Panc1 (cell line): ENCODE measurements around the gene DCDC2. TPM values are rescaled to one million over a fixed set of nuclear protein-coding genes. Genes with fewer than 3 reads are reported as not detected.

Experiments
- ATAC-seq: fragments of 200-7000 bp; cut with Tn5 transposase; 2 replicates; pipeline ENCODE4 v1.9.1; 2020; ENCODE audit warnings: mild to moderate bottlenecking, moderate library complexity
- BruUV-seq: library from RNA; stranded (reverse); fragments of 400-500 nt; replicated peaks from 2 replicates; lab custom pipeline; 2021; lab: Mats Ljungman, UMichigan
- CTCF ChIA-PET: fragments of 300-600 bp; sonication (Branson Sonifier 250); formaldehyde crosslinking; loops from one replicate; lab custom pipeline; 2022; ENCODE audit warnings: antibody characterized with exemption; lab: Charles Lee
- POLR2A ChIA-PET: fragments of 300-600 bp; sonication (Branson Sonifier 250); formaldehyde crosslinking; loops from one replicate; lab custom pipeline; 2022; ENCODE audit warnings: antibody characterized with exemption; lab: Charles Lee
- DNase-seq: peaks from one replicate; pipeline ENCODE4 v3.0.0-alpha.2; 2010; ENCODE audit warnings: low read depth, low spot score
- H3K27ac ChIP-seq: 2 replicates; pipeline ENCODE4 v1.5.1; 2011; ENCODE audit warnings: mild to moderate bottlenecking, low read length, inconsistent platforms
- H3K27me3 ChIP-seq: fragments of 200-500 bp; sonication (Bioruptor generic); 2 replicates; pipeline ENCODE4 v1.6.0; 2014; ENCODE audit warnings: low read length, inconsistent platforms; ENCODE audit not compliant: control insufficient read depth, insufficient read depth
- H3K36me3 ChIP-seq: fragments of 200-500 bp; sonication (Bioruptor generic); 2 replicates; pipeline ENCODE4 v1.5.1; 2014; ENCODE audit warnings: inconsistent platforms, mild to moderate bottlenecking, low read length, moderate library complexity; ENCODE audit not compliant: control insufficient read depth, insufficient read depth
- H3K4me1 ChIP-seq: 2 replicates; pipeline ENCODE4 v1.5.1; 2011; ENCODE audit warnings: inconsistent platforms, mild to moderate bottlenecking, low read length, moderate library complexity; ENCODE audit not compliant: control insufficient read depth, insufficient read depth
- H3K4me3 ChIP-seq, 2 experiments: 2 replicates each; pipeline ENCODE4 v1.5.1; 2011 to 2012; ENCODE audit warnings: low read depth in 2 of 2, low read length in 2 of 2, mild to moderate bottlenecking in 2 of 2, inconsistent platforms in 1 of 2, moderate library complexity in 1 of 2
- H3K9me3 ChIP-seq: fragments of 200-500 bp; sonication (Bioruptor generic); 2 replicates; pipeline ENCODE4 v1.5.1; 2014; ENCODE audit warnings: low read depth, mild to moderate bottlenecking, inconsistent platforms, low read length, moderate library complexity; ENCODE audit not compliant: control insufficient read depth, insufficient read depth
- POLR2AphosphoS5 ChIP-seq: IDR thresholded peaks from 2 replicates; pipeline ENCODE4 v1.6.1; 2012; ENCODE audit warnings: mild to moderate bottlenecking, low read depth, low read length, moderate library complexity
- REST ChIP-seq, 2 experiments: IDR thresholded peaks; 2 replicates each; pipeline ENCODE4 v1.6.1; 2011 to 2012; ENCODE audit warnings: low read depth in 2 of 2, control low read depth in 1 of 2, low read length in 1 of 2, mild to moderate bottlenecking in 1 of 2, moderate library complexity in 1 of 2; ENCODE audit not compliant: insufficient read depth in 1 of 2
- SIN3A ChIP-seq: IDR thresholded peaks from 2 replicates; pipeline ENCODE4 v1.6.1; 2012; ENCODE audit warnings: low read depth, mild to moderate bottlenecking, low read length, moderate library complexity, borderline replicate concordance; ENCODE audit not compliant: insufficient read depth
- TCF7L2 ChIP-seq: IDR thresholded peaks from 2 replicates; pipeline ENCODE4 v1.6.1; 2011; ENCODE audit warnings: mild to moderate bottlenecking, low read depth, low read length, inconsistent platforms
- in situ Hi-C: cut with HindIII; loops from 2 replicates; pipeline ENCODE4 v1.10.0; 2016; ENCODE audit warnings: low sequenced_read_pairs, low pct_unique_long_range_greater_than_20kb
- intact Hi-C: fragments of 100-400 bp; cut with micrococcal nuclease; formaldehyde crosslinking; loops from one replicate; pipeline ENCODE4 v1.10.0; 2022; ENCODE audit not compliant: unreplicated experiment
- total RNA-seq: library from RNA; stranded (reverse); gene quantifications from one replicate; pipeline ENCODE4 v1.2.1, GENCODE V29; 2021; ENCODE audit not compliant: unreplicated experiment
- TF ChIP-seq, protein P1 (sequence below): fragments of 450-650 bp; IDR thresholded peaks from 2 replicates; pipeline ENCODE4 v1.5.1; 2017; ENCODE audit warnings: mild to moderate bottlenecking

The DCDC2 gene
- total RNA-seq, 1 experiment from 2014 or later, result 0.15 TPM

GRCh38 chr6:24227556-24227955 is 130.3 kb downstream of the DCDC2 start:
- H3K27ac ChIP-seq, result no peak overlapping the region
- no peak for ATAC-seq
- H3K9me3 ChIP-seq, result no peaks in the 10 kb centered on the region
- no TSS peak for BruUV-seq
- ChIA-PET CTCF (no interaction called here), POLR2A (no interaction called here)
- no peaks in the 10 kb centered on the region for H3K36me3 ChIP-seq
- intact Hi-C loops (no loop called here), in situ Hi-C loops (no loop called here)
- TF ChIP-seq REST (IDR thresholded peaks at IDR 0.05; ENCODE audit: insufficient read depth in 1 of 2, low read depth in 2 of 2, low read length in 1 of 2) (no peak), SIN3A (no peak), POLR2AphosphoS5 (no peak), TCF7L2 (no peak)
- TF ChIP-seq, protein P1, sequence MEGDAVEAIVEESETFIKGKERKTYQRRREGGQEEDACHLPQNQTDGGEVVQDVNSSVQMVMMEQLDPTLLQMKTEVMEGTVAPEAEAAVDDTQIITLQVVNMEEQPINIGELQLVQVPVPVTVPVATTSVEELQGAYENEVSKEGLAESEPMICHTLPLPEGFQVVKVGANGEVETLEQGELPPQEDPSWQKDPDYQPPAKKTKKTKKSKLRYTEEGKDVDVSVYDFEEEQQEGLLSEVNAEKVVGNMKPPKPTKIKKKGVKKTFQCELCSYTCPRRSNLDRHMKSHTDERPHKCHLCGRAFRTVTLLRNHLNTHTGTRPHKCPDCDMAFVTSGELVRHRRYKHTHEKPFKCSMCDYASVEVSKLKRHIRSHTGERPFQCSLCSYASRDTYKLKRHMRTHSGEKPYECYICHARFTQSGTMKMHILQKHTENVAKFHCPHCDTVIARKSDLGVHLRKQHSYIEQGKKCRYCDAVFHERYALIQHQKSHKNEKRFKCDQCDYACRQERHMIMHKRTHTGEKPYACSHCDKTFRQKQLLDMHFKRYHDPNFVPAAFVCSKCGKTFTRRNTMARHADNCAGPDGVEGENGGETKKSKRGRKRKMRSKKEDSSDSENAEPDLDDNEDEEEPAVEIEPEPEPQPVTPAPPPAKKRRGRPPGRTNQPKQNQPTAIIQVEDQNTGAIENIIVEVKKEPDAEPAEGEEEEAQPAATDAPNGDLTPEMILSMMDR, result no peak
- no peak for DNase-seq
- peaks cover 12% of the 10 kb centered on the region for H3K27me3 ChIP-seq
- H3K4me3 ChIP-seq, result no peak overlapping the region
- no peaks in the 10 kb centered on the region for H3K4me1 ChIP-seq

DNA sequence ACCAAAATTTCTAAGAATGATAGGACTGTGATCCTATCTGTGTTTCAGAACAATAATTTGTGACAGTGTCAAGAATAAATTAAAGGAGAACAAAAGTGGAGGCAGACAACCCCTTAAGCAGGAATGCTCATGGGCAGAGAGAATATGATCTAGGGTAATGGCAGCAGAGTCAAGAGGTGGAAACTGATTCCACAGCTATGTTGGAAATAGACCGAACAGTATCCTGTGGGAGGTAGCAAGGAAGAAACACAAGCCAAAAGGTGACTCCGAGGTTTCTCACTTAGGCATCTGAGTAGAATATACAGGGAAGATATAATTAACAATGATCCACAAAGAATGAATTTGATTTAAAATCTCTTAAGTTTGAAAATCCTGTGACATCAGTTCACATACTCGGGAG is 131.3 kb downstream of the DCDC2 start:
- POLR2A ChIA-PET, result no interaction called here

DNA sequence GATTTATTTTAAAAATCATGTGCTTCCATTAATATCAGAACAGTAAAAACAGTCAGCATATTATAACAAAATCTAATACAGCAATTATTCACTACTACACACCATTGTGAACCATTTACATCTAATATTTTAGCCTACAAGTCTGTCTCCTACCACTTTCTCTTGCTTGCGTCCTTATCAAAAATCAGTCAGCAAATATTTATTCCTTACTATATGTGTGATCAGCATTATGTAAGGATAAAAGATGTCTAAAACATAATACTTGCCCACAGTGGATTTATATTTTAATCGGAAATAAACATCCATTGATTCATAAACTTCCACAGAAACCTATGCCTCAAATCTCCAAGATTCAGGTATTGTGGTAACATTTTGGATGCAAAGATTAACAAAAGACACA is 132.0 kb downstream of the DCDC2 start:
- CTCF ChIA-PET, result no interaction called here
- peaks cover 12% of the 10 kb centered on the region for H3K27me3 ChIP-seq
- no TSS peak for BruUV-seq
- no peaks in the 10 kb centered on the region for H3K9me3 ChIP-seq
- in situ Hi-C loops, result no loop called here
- DNase-seq (no peak), ATAC-seq (no peak)
- POLR2A ChIA-PET, result no interaction called here
- no peak for TF ChIP-seq SIN3A
- no peak for TF ChIP-seq REST (IDR thresholded peaks at IDR 0.05; ENCODE audit: insufficient read depth in 1 of 2, low read depth in 2 of 2, low read length in 1 of 2)
- no peak for TF ChIP-seq POLR2AphosphoS5
- TF ChIP-seq TCF7L2, result no peak
- TF ChIP-seq, protein P1, result no peak
- intact Hi-C loops, result no loop called here
- H3K4me3 ChIP-seq, result no peak overlapping the region
- H3K4me1 ChIP-seq, result no peaks in the 10 kb centered on the region
- no peak overlapping the region for H3K27ac ChIP-seq
- no peaks in the 10 kb centered on the region for H3K36me3 ChIP-seq

More for the DNA sequence above, 131.3 kb downstream of the DCDC2 start:
- ATAC-seq (no peak), DNase-seq (no peak)
- no TSS peak for BruUV-seq
- H3K9me3 ChIP-seq, result no peaks in the 10 kb centered on the region
- no peak overlapping the region for H3K4me3 ChIP-seq
- TF ChIP-seq POLR2AphosphoS5, result no peak
- intact Hi-C loops (no loop called here), in situ Hi-C loops (no loop called here)
- H3K4me1 ChIP-seq, result no peaks in the 10 kb centered on the region
- H3K27me3 ChIP-seq, result peaks cover 12% of the 10 kb centered on the region
- CTCF ChIA-PET, result no interaction called here
- no peaks in the 10 kb centered on the region for H3K36me3 ChIP-seq
- no peak overlapping the region for H3K27ac ChIP-seq
